Fibroblast of lung (primary cell): ENCODE measurements around the gene LMAN1L. TPM values are rescaled to one million over a fixed set of nuclear protein-coding genes. Genes with fewer than 3 reads are reported as not detected.

Experiments
- DNase-seq, 2 donors: peaks; one replicate each; pipeline versions ENCODE4 v3.0.0 to v3.0.0-alpha.2; 2010; ENCODE audit warnings: low read depth in 2 of 2
- H2AFZ ChIP-seq: 2 replicates; pipeline ENCODE4 v1.5.1; 2012; ENCODE audit warnings: low read length, control low read depth, inconsistent platforms
- H3K27ac ChIP-seq: 2 replicates; pipeline ENCODE4 v1.5.1; 2011; ENCODE audit warnings: low read length, control low read depth; ENCODE audit not compliant: insufficient read depth
- H3K27me3 ChIP-seq: 2 replicates; pipeline ENCODE4 v1.5.1; 2011; ENCODE audit warnings: mild to moderate bottlenecking, low read length; ENCODE audit not compliant: control insufficient read depth, insufficient read depth
- H3K36me3 ChIP-seq: 2 replicates; pipeline ENCODE4 v1.5.1; 2011; ENCODE audit warnings: low read length; ENCODE audit not compliant: control insufficient read depth, insufficient read depth
- H3K4me1 ChIP-seq: 2 replicates; pipeline ENCODE4 v1.5.1; 2011; ENCODE audit warnings: low read length; ENCODE audit not compliant: control insufficient read depth, insufficient read depth; ENCODE audit errors: extremely low read depth
- H3K4me2 ChIP-seq: 2 replicates; pipeline ENCODE4 v1.5.1; 2011; ENCODE audit warnings: low read length, control low read depth; ENCODE audit not compliant: insufficient read depth; ENCODE audit errors: extremely low read depth
- H3K4me3 ChIP-seq, 4 experiments: fragments of 200-600 bp in 1 of 4; sonication (generic) in 1 of 4; replicated peaks in 1 of 4; 2 replicates each; pipeline ENCODE4 v1.5.1; 2011 to 2016; ENCODE audit warnings: low read length in 4 of 4, low read depth in 3 of 4, mild to moderate bottlenecking in 3 of 4, control low read depth in 2 of 4, inconsistent platforms in 1 of 4, mixed read lengths in 1 of 4; ENCODE audit not compliant: insufficient read depth in 1 of 4; ENCODE audit errors: control extremely low read depth in 1 of 4
- H3K79me2 ChIP-seq: 2 replicates; pipeline ENCODE4 v1.5.1; 2012; ENCODE audit warnings: mild to moderate bottlenecking, low read length, inconsistent platforms; ENCODE audit not compliant: control insufficient read depth, insufficient read depth
- H3K9ac ChIP-seq: 2 replicates; pipeline ENCODE4 v1.5.1; 2011; ENCODE audit warnings: mild to moderate bottlenecking, low read length, control low read depth; ENCODE audit not compliant: insufficient read depth
- H3K9me3 ChIP-seq: 2 replicates; pipeline ENCODE4 v1.5.1; 2012; ENCODE audit warnings: low read depth, low read length; ENCODE audit not compliant: control insufficient read depth, insufficient read depth
- H4K20me1 ChIP-seq: 2 replicates; pipeline ENCODE4 v1.5.1; 2011; ENCODE audit warnings: low read length; ENCODE audit not compliant: control insufficient read depth, insufficient read depth; ENCODE audit errors: extremely low read depth
- EZH2 ChIP-seq: IDR thresholded peaks from 2 replicates; pipeline ENCODE4 v1.5.1; 2012; ENCODE audit warnings: low read length, control low read depth, mild to moderate bottlenecking; ENCODE audit errors: missing control alignments
- polyA plus RNA-seq, 2 donors: library from polyadenylated mRNA; depleted of rRNA in 1 of 2; stranded (reverse) in 1 of 2; unstranded in 1 of 2; fragments of >200 nt; gene quantifications; 2 replicates each; pipeline ENCODE4 v1.2.1, GENCODE V29; 2011 to 2012; ENCODE audit warnings: missing spikeins in 1 of 2
- total RNA-seq: library from RNA; depleted of rRNA; stranded (reverse); fragments of >200 nt; gene quantifications from 2 replicates; pipeline ENCODE4 v1.2.1, GENCODE V29; 2014
- TF ChIP-seq, protein P1 (sequence below), 2 donors: IDR thresholded peaks in 1 of 2; conservative IDR thresholded peaks in 1 of 2; 1 replicate in 1 of 2; 2 replicates in 1 of 2; pipeline ENCODE4 v1.5.1; 2011 to 2012; ENCODE audit warnings: low read length in 2 of 2, control low read depth in 1 of 2, inconsistent platforms in 1 of 2, low read depth in 1 of 2, mild to moderate bottlenecking in 1 of 2

Gene LMAN1L
- total and polyA plus RNA-seq, 2 donors (not counting 1 experiment from before 2014, with no cell fraction given) = not detected

DNA sequence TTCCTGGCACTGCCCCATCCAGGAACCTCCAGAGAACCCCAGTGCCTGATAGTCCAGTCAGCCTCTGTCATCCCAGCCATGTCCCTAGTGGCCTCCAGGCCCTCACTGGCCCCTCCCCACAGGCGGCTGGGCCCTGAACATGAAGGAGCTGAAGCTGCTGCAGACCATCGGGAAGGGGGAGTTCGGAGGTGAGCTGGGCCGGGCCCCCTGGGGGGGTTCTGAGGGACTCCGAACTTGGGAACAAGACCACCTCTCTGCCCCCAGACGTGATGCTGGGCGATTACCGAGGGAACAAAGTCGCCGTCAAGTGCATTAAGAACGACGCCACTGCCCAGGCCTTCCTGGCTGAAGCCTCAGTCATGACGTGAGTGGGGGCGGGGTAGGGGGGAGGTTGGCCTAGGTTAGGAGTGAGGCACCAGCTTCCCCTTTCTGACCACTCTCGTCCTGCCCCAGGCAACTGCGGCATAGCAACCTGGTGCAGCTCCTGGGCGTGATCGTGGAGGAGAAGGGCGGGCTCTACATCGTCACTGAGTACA is 12.0 kb upstream of the LMAN1L start:
- H4K20me1 ChIP-seq = no peaks in the 10 kb centered on the region
- H3K79me2 ChIP-seq = peaks cover 8% of the 10 kb centered on the region
- peaks cover 26% of the 10 kb centered on the region for H3K36me3 ChIP-seq
- no peak overlapping the region for H3K4me2 ChIP-seq
- H2AFZ ChIP-seq = no peak overlapping the region
- no peak overlapping the region for H3K9ac ChIP-seq
- no peak for DNase-seq
- peaks cover 3% of the 10 kb centered on the region for H3K4me1 ChIP-seq
- TF ChIP-seq, protein P1, sequence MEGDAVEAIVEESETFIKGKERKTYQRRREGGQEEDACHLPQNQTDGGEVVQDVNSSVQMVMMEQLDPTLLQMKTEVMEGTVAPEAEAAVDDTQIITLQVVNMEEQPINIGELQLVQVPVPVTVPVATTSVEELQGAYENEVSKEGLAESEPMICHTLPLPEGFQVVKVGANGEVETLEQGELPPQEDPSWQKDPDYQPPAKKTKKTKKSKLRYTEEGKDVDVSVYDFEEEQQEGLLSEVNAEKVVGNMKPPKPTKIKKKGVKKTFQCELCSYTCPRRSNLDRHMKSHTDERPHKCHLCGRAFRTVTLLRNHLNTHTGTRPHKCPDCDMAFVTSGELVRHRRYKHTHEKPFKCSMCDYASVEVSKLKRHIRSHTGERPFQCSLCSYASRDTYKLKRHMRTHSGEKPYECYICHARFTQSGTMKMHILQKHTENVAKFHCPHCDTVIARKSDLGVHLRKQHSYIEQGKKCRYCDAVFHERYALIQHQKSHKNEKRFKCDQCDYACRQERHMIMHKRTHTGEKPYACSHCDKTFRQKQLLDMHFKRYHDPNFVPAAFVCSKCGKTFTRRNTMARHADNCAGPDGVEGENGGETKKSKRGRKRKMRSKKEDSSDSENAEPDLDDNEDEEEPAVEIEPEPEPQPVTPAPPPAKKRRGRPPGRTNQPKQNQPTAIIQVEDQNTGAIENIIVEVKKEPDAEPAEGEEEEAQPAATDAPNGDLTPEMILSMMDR (conservative IDR thresholded peaks at IDR 0.05 in 1 of 2, IDR thresholded peaks at IDR 0.05 in 1 of 2; ENCODE audit: low read depth in 1 of 2, low read length in 2 of 2) = no peak
- no peak for TF ChIP-seq EZH2
- H3K27me3 ChIP-seq = no peaks in the 10 kb centered on the region
- no peaks in the 10 kb centered on the region for H3K9me3 ChIP-seq
- H3K4me3 ChIP-seq = no peak overlapping the region
- H3K27ac ChIP-seq = no peak overlapping the region

DNA sequence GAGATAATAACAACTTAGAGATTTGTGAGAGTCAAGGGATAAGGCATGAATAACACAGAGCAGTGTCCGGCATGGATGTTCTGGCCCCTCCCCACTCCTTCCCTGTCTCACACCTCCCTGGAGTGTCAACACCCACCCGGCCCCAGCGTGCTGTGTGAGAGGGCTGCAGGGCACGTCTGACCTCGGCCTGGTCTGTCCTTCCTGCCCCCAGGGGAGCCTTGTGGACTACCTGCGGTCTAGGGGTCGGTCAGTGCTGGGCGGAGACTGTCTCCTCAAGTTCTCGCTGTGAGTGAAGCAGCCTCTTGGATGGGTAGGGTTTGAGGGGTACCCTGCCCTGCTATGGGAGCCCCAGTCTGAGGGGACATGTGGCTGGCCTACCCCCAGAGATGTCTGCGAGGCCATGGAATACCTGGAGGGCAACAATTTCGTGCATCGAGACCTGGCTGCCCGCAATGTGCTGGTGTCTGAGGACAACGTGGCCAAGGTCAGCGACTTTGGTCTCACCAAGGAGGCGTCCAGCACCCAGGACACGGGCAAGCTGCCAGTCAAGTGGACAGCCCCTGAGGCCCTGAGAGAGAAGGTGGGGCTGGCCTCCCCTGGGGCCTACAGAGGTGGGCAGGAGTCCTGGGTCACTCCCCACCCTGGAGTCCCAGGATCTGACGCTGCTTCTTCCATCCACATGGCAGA is 11.2 kb upstream of the LMAN1L start:
- DNase-seq = no peak
- H3K4me3 ChIP-seq = no peak overlapping the region
- H3K79me2 ChIP-seq = peaks cover 6% of the 10 kb centered on the region
- H3K9me3 ChIP-seq = no peaks in the 10 kb centered on the region
- TF ChIP-seq EZH2 = no peak
- TF ChIP-seq, protein P1 (conservative IDR thresholded peaks at IDR 0.05 in 1 of 2, IDR thresholded peaks at IDR 0.05 in 1 of 2; ENCODE audit: low read depth in 1 of 2, low read length in 2 of 2) = no peak
- no peaks in the 10 kb centered on the region for H4K20me1 ChIP-seq
- H3K27ac ChIP-seq = no peak overlapping the region
- no peak overlapping the region for H3K9ac ChIP-seq
- H2AFZ ChIP-seq = no peak overlapping the region
- no peak overlapping the region for H3K4me2 ChIP-seq
- H3K4me1 ChIP-seq = peaks cover 3% of the 10 kb centered on the region
- no peaks in the 10 kb centered on the region for H3K27me3 ChIP-seq
- H3K36me3 ChIP-seq = peaks cover 26% of the 10 kb centered on the region

DNA sequence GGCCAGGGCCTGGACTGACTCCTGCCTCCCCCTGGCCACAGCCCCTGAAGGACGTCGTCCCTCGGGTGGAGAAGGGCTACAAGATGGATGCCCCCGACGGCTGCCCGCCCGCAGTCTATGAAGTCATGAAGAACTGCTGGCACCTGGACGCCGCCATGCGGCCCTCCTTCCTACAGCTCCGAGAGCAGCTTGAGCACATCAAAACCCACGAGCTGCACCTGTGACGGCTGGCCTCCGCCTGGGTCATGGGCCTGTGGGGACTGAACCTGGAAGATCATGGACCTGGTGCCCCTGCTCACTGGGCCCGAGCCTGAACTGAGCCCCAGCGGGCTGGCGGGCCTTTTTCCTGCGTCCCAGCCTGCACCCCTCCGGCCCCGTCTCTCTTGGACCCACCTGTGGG is 10.3 kb upstream of the LMAN1L start:
- Histone ChIP-seq H3K27me3 (no peaks in the 10 kb centered on the region), H2AFZ (no peak overlapping the region)

More for the DNA sequence above, 10.3 kb upstream of the LMAN1L start:
- TF ChIP-seq, protein P1 (conservative IDR thresholded peaks at IDR 0.05 in 1 of 2, IDR thresholded peaks at IDR 0.05 in 1 of 2; ENCODE audit: low read depth in 1 of 2, low read length in 2 of 2) = no peak
- no peak for TF ChIP-seq EZH2
- no peak overlapping the region for H3K27ac ChIP-seq
- H3K4me1 ChIP-seq = peaks cover 3% of the 10 kb centered on the region
- peaks cover 26% of the 10 kb centered on the region for H3K36me3 ChIP-seq
- peaks cover 4% of the 10 kb centered on the region for H3K79me2 ChIP-seq
- no peaks in the 10 kb centered on the region for H3K9me3 ChIP-seq
- no peak for DNase-seq
- no peak overlapping the region for H3K9ac ChIP-seq
- H3K4me2 ChIP-seq = no peak overlapping the region
- no peaks in the 10 kb centered on the region for H4K20me1 ChIP-seq
- no peak overlapping the region for H3K4me3 ChIP-seq
